NT2/D1 (cell line): Measurements from ENCODE around the gene KCNIP1.

Experiments used
- DNase-seq: peaks from one replicate; pipeline ENCODE4 v3.0.0-alpha.2; 2011; ENCODE audit warnings: low read depth, low spot score
- H3K27me3 ChIP-seq: 2 replicates; pipeline ENCODE4 v1.6.0; 2011; ENCODE audit warnings: mild to moderate bottlenecking; ENCODE audit not compliant: insufficient read length, insufficient read depth
- H3K36me3 ChIP-seq: 2 replicates; pipeline ENCODE4 v1.6.1; 2011; ENCODE audit warnings: mild to moderate bottlenecking, low read length, mixed read lengths; ENCODE audit not compliant: insufficient read depth, insufficient read length
- H3K4me1 ChIP-seq: 2 replicates; pipeline ENCODE4 v1.5.1; 2011; ENCODE audit not compliant: insufficient read depth, insufficient read length
- H3K4me3 ChIP-seq: 2 replicates; pipeline ENCODE4 v1.5.1; 2011; ENCODE audit warnings: low read depth; ENCODE audit not compliant: insufficient read length
- H3K9ac ChIP-seq: 2 replicates; pipeline ENCODE4 v1.6.0; 2011; ENCODE audit warnings: low read depth; ENCODE audit not compliant: insufficient read length
- H3K9me3 ChIP-seq: 2 replicates; pipeline ENCODE4 v1.5.1; 2011; ENCODE audit warnings: mild to moderate bottlenecking, low read length; ENCODE audit not compliant: insufficient read depth
- SUZ12 ChIP-seq: IDR thresholded peaks from 2 replicates; pipeline ENCODE4 v1.6.1; 2011; ENCODE audit not compliant: insufficient read length, insufficient read depth; ENCODE audit errors: extremely low read depth
- YY1 ChIP-seq: IDR thresholded peaks from 2 replicates; pipeline ENCODE4 v1.6.1; 2011; ENCODE audit not compliant: insufficient read length, insufficient read depth
- ZNF274 ChIP-seq: IDR thresholded peaks from 2 replicates; pipeline ENCODE4 v1.6.1; 2011; ENCODE audit warnings: mild to moderate bottlenecking, low read depth, low read length

The KCNIP1 gene

DNA sequence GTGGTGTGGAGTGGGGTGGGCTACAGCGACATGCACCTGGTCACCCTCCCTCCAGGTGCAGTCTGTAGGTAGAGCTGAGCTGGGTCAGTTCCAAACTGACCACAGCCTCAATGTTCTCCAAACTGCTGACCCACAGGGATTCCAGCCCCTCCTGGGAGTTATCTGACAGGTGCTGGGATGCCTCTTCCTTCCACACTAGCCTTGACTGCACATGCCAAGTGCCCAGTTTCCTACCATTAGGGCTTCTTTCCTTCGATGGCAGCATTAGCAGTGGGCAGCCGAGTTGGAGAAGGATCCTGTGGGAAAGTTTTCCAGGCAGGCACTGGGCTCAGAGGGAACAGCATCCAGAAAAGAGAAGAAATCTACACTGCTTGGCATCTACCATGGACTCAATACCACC, 215.7 kb downstream of the KCNIP1 start:
- Histone ChIP-seq H3K4me1 (no peaks in the 10 kb centered on the region), H3K9me3 (peaks cover 14% of the 10 kb centered on the region; the same call in 1 of the 2 replicates), H3K36me3 (no peaks in the 10 kb centered on the region), H3K9ac (no peak overlapping the region), H3K27me3 (no peaks in the 10 kb centered on the region), H3K4me3 (no peak overlapping the region)
- no peak for DNase-seq
- TF ChIP-seq ZNF274 (no peak), YY1 (no peak), SUZ12 (no peak)

DNA sequence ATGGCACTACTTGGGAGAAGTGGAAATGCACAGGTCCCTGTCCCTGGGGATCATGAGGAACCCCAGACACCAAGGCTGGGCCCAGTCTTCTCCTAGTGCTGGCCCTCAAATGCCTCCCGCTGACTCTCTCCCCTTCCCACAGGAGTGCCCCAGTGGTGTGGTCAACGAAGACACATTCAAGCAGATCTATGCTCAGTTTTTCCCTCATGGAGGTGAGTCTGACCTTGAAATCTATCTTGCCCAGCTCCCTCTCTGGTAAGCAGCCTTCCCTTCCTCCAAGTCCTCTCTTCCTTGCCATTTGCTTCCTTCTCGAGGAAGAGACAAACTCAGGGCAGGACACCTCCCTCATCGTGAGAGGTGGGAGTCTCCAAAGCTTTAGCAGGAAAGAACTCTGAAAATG, 216.4 kb downstream of the KCNIP1 start:
- Histone ChIP-seq H3K36me3 (no peaks in the 10 kb centered on the region), H3K9me3 (peaks cover 14% of the 10 kb centered on the region; the same call in 1 of the 2 replicates), H3K4me1 (no peaks in the 10 kb centered on the region), H3K9ac (no peak overlapping the region), H3K27me3 (no peaks in the 10 kb centered on the region), H3K4me3 (no peak overlapping the region)
- DNase-seq = no peak
- no peak for TF ChIP-seq SUZ12
- TF ChIP-seq YY1 = no peak
- no peak for TF ChIP-seq ZNF274

DNA sequence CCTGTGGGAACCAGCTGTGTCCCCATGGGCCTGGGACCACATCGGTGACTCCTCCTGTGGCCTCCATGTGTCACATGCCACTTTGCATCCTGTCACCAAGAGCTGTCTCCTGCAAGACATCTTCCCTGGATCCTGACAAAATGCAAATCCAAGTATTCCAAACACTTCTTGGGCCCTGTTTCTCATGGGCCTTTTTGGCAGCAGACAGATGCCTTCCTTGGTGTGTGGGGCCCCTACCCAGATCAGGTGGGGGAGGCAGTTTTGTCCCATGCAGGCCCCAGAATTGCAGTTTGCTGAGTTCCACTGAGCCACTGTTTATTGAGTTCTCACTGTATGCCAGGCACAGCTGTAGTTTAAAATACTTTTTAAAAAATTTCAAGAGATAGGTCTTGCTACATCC, 217.2 kb downstream of the KCNIP1 start:
- TF ChIP-seq ZNF274 (no peak), SUZ12 (no peak)
- Histone ChIP-seq H3K27me3 (no peaks in the 10 kb centered on the region), H3K9ac (no peak overlapping the region), H3K9me3 (peaks cover 14% of the 10 kb centered on the region; the same call in 1 of the 2 replicates), H3K4me3 (no peak overlapping the region), H3K36me3 (no peaks in the 10 kb centered on the region), H3K4me1 (no peaks in the 10 kb centered on the region)
- DNase-seq = no peak

DNA sequence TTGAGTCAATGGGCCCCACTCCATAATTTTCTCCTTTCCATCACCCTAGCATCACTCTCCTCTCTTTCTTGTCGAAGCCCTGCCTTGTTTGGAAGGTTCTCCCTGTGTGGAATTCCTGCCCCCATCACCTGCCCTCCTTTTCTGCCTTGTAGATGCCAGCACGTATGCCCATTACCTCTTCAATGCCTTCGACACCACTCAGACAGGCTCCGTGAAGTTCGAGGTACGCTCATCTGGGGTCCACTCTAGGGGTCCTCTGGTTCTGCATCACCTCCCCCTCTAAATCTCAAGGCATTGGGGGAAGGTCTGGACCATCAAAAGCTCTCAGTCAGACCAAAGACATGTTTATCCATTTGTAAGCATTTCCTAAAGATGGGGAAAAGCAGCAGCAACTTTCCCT, 217.9 kb downstream of the KCNIP1 start:
- Histone ChIP-seq H3K36me3 (no peaks in the 10 kb centered on the region), H3K9me3 (peaks cover 14% of the 10 kb centered on the region; the same call in 1 of the 2 replicates), H3K9ac (no peak overlapping the region), H3K4me1 (no peaks in the 10 kb centered on the region), H3K27me3 (no peaks in the 10 kb centered on the region), H3K4me3 (no peak overlapping the region)
- no peak for DNase-seq
- TF ChIP-seq YY1 = no peak
- TF ChIP-seq ZNF274 = no peak
- TF ChIP-seq SUZ12 = no peak

DNA sequence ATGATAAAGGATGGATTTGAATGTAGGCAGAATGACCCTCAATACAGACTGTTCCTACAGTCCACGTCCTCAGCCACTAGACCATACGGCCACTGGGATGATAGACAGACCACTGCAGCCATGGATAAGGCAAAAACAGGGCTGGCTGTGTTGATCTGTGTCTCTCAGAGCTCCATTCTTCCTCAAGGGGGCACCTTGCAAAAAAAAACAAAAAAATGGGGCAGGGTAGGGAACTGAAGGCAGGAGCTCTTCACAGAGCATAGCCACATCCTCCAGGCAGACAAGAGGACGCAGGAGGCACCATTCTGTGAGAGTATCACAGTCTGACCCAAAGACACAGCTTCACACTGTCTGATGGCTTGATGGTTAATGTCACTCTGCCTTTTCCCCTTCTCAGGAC, 218.5 kb downstream of the KCNIP1 start:
- peaks cover 14% of the 10 kb centered on the region; the same call in 1 of the 2 replicates for H3K9me3 ChIP-seq
- no peak overlapping the region for H3K4me3 ChIP-seq
- no peaks in the 10 kb centered on the region for H3K36me3 ChIP-seq
- TF ChIP-seq YY1 (no peak), ZNF274 (no peak), SUZ12 (no peak)
- no peak for DNase-seq
- H3K27me3 ChIP-seq = no peaks in the 10 kb centered on the region
- H3K9ac ChIP-seq = no peak overlapping the region
- no peaks in the 10 kb centered on the region for H3K4me1 ChIP-seq

DNA sequence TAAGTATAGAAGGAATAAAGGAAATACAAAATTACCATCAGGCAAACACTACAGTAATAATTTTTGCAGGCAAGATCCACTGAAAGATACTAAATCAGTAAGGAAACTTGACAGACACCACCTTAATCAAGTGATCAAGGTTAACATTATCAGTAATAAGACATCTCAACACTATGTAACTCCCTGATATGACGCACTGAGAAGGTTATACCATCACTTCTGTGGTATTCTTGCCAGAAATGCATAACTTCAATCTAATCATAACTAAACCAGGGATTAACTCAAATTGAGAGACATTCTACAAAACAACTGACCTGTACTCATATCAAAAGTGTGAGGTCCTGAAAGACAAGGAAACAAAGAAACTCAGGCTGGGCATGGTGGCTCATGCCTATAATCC, 227.2 kb downstream of the KCNIP1 start:
- H3K9me3 ChIP-seq = peaks cover 18% of the 10 kb centered on the region
- TF ChIP-seq SUZ12 = no peak
- no peak for TF ChIP-seq ZNF274
- no peak for TF ChIP-seq YY1
- no peaks in the 10 kb centered on the region for H3K4me1 ChIP-seq
- no peak overlapping the region for H3K4me3 ChIP-seq
- no peaks in the 10 kb centered on the region for H3K27me3 ChIP-seq
- no peak for DNase-seq
- H3K9ac ChIP-seq = no peak overlapping the region
- H3K36me3 ChIP-seq = no peaks in the 10 kb centered on the region

DNA sequence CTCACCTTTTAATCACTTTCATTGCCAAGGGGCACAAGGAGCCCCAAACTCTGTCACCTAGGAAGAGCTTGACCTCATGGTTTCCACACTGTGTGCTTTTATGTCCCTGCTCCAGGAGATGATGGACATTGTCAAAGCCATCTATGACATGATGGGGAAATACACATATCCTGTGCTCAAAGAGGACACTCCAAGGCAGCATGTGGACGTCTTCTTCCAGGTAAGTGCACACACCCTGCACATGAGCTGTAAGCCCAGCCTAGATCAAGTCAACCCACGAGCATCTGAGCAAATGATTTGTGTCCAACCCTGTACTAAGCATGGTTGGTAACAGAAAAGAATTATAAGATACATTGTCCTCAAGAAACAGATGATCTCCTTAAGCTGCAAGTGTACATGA, 228.9 kb downstream of the KCNIP1 start:
- no peaks in the 10 kb centered on the region for H3K27me3 ChIP-seq
- TF ChIP-seq ZNF274 (no peak), YY1 (no peak), SUZ12 (no peak)
- DNase-seq = no peak
- no peak overlapping the region for H3K4me3 ChIP-seq
- H3K36me3 ChIP-seq = no peaks in the 10 kb centered on the region
- H3K9me3 ChIP-seq = peaks cover 21% of the 10 kb centered on the region
- no peak overlapping the region for H3K9ac ChIP-seq
- H3K4me1 ChIP-seq = peaks cover 3% of the 10 kb centered on the region

DNA sequence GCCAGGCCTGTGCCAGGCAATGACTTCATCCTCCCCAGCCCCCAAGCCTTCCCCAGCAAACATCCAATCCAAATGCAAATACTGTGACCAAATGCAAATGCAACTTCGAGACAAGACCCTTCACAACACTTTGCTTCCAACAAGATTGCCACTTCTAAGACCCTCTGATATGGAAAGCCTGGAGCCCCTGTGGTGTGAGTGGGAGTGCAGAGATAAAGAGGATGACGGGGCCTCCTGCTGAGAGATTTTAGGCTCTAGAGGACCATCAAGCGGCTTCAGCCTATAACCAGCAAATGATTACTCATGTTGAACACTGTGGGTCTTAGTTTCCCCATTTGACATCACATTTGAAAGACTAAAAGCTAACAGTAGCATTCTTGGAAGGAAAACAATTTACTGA, 233.1 kb downstream of the KCNIP1 start:
- Histone ChIP-seq H3K4me1 (peaks cover 6% of the 10 kb centered on the region), H3K36me3 (no peaks in the 10 kb centered on the region), H3K9ac (no peak overlapping the region), H3K27me3 (peaks cover 5% of the 10 kb centered on the region), H3K4me3 (no peak overlapping the region), H3K9me3 (peaks cover 21% of the 10 kb centered on the region)
- no peak for DNase-seq
- TF ChIP-seq SUZ12 (no peak), ZNF274 (no peak), YY1 (no peak)
